Amygdala (tissue), 56 donors: Measurements from ENCODE around the gene GNA14.
"Not testable (repeated sequence)": the region's sequence is repeated elsewhere in the genome, so short reads cannot be mapped to it uniquely, and the experiment has no call there.

Experiments
- DNase-seq, 56 donors: peaks; one replicate each; lab custom pipeline; 2025; lab: John Stamatoyannopoulos, UW

Gene GNA14

GRCh38 chr9:77423841-77424240 lies 224.3 kb downstream of the GNA14 start:
- DNase-seq, result no peak

DNA sequence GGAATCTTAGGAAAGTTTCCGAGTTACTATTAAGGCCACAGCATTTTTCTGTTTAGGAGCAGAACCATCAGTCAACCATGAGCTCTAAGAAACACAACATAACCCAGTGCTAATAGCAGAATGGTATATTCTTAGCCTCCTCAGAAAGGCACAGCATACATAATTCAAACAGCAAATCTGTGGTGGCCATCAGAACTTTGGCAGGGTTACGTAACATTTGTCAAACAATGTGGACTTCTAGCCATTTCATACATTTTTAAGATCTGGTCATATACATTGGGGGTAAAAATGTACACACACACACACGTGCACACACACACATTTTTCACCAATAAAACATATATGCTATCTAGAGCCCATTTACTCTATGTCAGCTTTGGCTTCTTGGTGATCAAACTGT lies 225.2 kb downstream of the GNA14 start:
- no peak for DNase-seq

DNA sequence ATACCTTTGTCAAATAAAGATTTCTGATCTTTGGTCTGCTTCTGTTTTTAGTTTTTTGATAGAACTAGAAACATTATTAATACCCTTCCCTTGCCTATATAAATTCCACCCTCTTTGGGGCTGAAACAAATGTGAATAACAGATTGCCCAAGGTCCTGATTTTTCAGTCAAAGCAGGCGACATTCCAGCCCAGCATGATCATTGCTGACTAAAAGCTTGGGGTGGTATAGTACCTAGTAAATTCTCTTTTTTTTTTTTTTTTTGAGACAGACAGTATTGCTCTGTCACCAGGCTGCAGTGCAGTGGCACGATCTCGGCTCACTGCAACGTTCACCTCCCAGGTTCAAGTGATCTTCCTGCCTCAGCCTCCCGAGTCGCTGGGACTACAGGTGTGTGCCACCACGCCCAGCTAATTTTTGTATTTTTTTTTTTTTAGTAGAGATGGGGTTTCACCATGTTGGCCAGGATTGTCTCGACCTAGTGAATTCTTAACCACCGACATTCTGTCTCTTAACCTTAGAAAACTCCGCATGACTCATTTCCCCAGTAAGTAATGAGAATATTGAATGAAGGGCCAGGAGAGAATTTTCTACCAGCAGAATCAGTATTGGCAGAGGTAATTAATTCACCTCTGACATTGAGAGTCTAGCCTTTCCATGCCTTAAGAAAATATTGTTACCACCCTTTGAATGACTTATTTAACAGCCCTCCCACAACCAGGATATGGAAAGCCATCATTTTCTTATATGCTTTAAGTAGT lies 226.4 kb downstream of the GNA14 start:
- DNase-seq, result no peak

GRCh38 chr9:77420641-77421040 lies 227.5 kb downstream of the GNA14 start:
- no peak for DNase-seq

GRCh38 chr9:77418226-77418625 lies 229.9 kb downstream of the GNA14 start:
- DNase-seq, result no peak

DNA sequence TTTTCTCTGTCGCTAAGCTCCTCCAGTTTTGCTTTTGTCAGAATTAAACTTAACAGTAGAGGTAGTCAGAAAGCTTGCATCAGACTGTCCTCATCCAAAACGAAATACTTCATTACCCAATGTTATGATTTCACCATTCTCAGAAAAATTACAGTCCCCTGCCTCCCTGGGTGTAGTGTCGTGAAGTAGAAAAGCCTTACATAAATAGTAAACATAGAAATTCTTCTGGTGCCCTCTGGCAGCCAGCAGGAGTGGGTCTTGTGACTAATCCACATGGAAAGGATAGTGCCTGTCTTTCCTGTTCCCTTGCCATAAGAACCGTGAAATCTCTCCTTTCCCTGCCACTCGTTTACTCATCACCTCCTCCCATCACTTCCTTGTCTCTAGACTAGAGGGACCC lies 230.6 kb downstream of the GNA14 start:
- no peak for DNase-seq

GRCh38 chr9:77408521-77408920 lies 239.6 kb downstream of the GNA14 start:
- DNase-seq, result not testable (repeated sequence)

DNA sequence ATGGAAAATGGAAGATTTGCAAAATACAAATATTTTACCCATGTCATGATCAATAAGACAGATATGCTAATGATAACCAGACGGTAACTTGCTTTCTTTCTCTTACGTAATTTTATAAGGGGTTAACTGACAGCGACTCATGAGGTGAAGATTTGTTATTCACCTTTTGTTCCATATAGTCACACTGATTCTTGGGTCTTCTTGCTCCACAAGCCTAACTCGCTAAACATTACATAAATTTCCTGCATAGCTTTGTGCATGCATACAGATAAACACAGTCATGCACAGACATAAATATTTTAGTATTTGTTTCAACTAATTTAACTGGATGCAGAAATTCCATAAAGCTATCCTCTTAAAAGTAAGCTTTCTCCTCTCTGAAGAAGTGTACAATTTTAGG lies 244.9 kb downstream of the GNA14 start:
- no peak for DNase-seq

- DNase-seq, result no peak
Measured at GRCh38 chr9:77402286-77402685, 245.8 kb downstream of the GNA14 start.

DNA sequence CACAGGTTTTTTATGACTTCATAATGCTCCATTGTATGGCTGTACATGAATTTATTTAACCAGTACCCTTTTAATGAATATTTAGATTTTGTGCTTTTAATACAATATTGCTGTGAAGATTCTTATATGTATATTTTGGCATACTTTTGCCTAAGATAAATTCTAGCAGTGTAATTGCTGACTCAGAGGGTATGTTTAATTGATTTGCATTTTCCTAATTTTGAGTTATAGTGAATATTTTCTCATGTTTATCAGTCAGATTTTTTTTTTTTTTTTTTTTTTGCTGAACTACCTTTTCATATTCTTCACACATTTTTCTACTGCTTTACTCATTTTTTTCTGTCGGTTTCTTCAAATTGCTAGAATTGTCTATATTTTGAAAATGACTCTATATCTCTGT lies 248.2 kb downstream of the GNA14 start:
- no peak for DNase-seq

DNA sequence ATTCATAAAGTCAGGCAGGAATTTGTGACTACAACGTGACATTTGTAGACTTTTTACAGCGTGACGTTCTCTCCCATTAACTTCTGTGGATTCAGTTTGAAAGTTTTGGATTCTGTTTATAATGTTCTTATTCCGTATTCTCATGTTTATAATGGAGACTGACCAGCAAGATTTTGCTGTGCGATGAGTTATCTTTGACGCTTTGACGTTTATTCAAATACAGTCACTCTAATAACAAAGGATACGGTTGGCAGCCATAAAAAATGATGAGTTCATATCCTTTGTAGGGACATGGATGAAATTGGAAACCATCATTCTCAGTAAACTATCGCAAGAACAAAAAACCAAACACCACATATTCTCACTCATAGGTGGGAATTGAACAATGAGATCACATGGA lies 249.5 kb downstream of the GNA14 start:
- not testable (repeated sequence) for DNase-seq

DNA sequence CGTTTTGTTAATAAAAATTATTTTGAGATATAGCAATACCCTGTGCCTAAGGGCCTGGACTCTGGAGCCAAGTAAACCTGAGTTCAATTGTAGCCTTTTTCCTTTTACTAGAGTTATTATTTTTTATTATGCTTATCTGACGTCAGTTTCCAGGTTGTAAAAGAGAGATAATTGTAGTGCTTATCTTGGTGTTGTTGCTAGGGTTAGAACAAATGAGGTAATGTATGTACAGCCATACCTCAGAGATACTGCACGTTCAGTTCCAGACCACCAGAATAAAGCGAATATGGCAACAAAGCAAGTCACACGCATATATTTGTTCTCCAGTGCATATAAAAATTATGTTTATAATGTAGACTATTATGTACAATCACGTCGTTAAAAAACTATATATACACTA lies 255.8 kb downstream of the GNA14 start:
- no peak for DNase-seq

- DNase-seq, result no peak
Measured at GRCh38 chr9:77391834-77392233, 256.3 kb downstream of the GNA14 start.

GRCh38 chr9:77386187-77386586 lies 261.9 kb downstream of the GNA14 start:
- DNase-seq, result no peak

DNA sequence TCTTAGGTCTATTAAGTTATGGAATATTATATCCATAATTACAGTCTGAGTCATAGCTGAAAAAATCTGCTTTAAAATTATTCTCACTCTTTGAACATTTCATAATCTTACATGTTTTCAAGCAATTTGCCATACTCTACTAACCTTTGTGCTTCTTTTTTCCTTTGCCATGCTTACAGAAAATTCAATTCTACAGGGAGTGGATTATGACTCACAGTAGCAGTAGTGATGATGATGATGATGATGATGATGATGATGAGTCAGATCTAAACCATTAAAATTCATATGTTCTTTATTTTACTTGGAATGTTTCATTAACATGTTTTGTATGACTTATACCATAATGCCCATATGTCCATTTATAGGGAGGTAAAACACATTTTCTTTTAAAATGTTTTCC lies 263.7 kb downstream of the GNA14 start:
- DNase-seq, result no peak

DNA sequence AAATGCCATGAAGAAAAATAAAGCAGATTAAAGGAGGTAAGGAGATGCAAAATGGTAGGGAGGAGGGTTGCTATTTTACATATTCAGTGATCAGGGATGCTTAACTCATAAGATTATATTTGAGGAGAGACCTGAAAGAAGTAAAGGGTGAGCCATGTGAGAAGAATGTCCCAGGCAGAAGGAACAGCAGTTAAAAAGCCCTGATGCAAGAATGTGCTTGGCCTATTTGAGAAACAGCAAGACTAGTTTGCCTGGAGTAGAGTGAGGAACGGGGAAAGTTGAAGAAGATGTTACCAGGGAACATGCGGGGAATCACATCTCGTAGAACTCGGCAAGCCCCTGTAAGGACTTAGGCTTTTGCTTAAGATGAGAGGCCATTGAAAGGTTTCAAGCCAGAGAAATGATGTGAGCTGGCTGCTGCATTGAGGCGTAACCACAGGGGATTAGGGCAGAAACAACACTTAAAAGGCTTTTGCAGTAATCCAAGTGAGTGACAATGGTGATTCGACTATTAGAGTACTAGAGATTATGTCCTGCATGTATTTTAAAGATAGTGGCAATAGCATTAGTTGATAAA lies 272.1 kb downstream of the GNA14 start:
- DNase-seq, result no peak

- DNase-seq, result no peak
Measured at GRCh38 chr9:77374266-77374665, 273.9 kb downstream of the GNA14 start.
